Stimulated activated CD8-positive, alpha-beta memory T cell treated with anti-CD3 and anti-CD28 coated beads, Interleukin-2, amount 100 ng/mL, for 48 hours (primary cell): ENCODE measurements around the gene TBC1D17.

Experiments used
- DNase-seq, 2 donors: peaks; one replicate each; pipeline ENCODE4 v3.0.0-alpha.2; 2020; ENCODE audit warnings: low read depth in 2 of 2

Gene TBC1D17

GRCh38 chr19:49877020-49877878, at the start of gene TBC1D17, which contains the start of gene AKT1S1:
Gene TBC1D17, plus strand, starts transcription at chr19:49877702. Its CDS starts 22 bp downstream, at chr19:49877724.
Gene AKT1S1, minus strand, starts transcription at chr19:49877355. Its CDS starts 4,060 bp downstream, at chr19:49873295.
- DNase-seq = peak; percentile 94 to 95

- no peak for DNase-seq
These were observed 48.3 kb upstream of the TBC1D17 start for GRCh38 chr19:49829200-49829599.

- no peak for DNase-seq
These were observed 47.8 kb upstream of the TBC1D17 start for GRCh38 chr19:49829721-49830120.

- no peak for DNase-seq
These were observed 46.7 kb upstream of the TBC1D17 start for GRCh38 chr19:49830766-49831165.

GRCh38 chr19:49831592-49831991, 45.9 kb upstream of the TBC1D17 start:
- no peak for DNase-seq

GRCh38 chr19:49832556-49832955, 44.9 kb upstream of the TBC1D17 start:
- DNase-seq = no peak

- DNase-seq = no peak
These were observed 43.9 kb upstream of the TBC1D17 start for GRCh38 chr19:49833599-49833998.

GRCh38 chr19:49835562-49835961, 41.9 kb upstream of the TBC1D17 start:
- no peak for DNase-seq

- no peak for DNase-seq
These were observed 41.1 kb upstream of the TBC1D17 start for GRCh38 chr19:49836176-49837008.

- DNase-seq = no peak
These were observed 40.5 kb upstream of the TBC1D17 start for GRCh38 chr19:49837009-49837310.

GRCh38 chr19:49837425-49837824, 40.1 kb upstream of the TBC1D17 start:
- DNase-seq = no peak

GRCh38 chr19:49838885-49839588, 38.5 kb upstream of the TBC1D17 start:
- DNase-seq = no peak

- no peak for DNase-seq
These were observed 37.8 kb upstream of the TBC1D17 start for GRCh38 chr19:49839713-49840112.

GRCh38 chr19:49840321-49840720, 37.2 kb upstream of the TBC1D17 start:
- DNase-seq = no peak

GRCh38 chr19:49840736-49841249, 36.7 kb upstream of the TBC1D17 start:
- DNase-seq = no peak

- DNase-seq = no peak
These were observed 34.2 kb upstream of the TBC1D17 start for GRCh38 chr19:49843265-49843664.

GRCh38 chr19:49844138-49845095, 33.1 kb upstream of the TBC1D17 start:
- DNase-seq = no peak

- DNase-seq = no peak
These were observed 32.1 kb upstream of the TBC1D17 start for GRCh38 chr19:49845414-49845813.

GRCh38 chr19:49846408-49846807, 31.1 kb upstream of the TBC1D17 start:
- DNase-seq = no peak

- no peak for DNase-seq
These were observed 29.5 kb upstream of the TBC1D17 start for GRCh38 chr19:49847731-49848696.
